Stomach (tissue), 9 donors: ENCODE results near the gene FLRT3. TPM values are rescaled to one million over a fixed set of nuclear protein-coding genes. Genes with fewer than 3 reads are reported as not detected.

Experiments used
- DNase-seq, 2 donors: peaks; one replicate each; pipeline versions ENCODE4 v3.0.0 to v3.0.0-alpha.2; 2013 to 2019
- H3K27ac ChIP-seq, 5 donors: fragments of 200-600 bp in 4 of 5; sonication (generic) in 4 of 5; one replicate each; pipeline ENCODE4 v1.5.1; 2013 to 2019; ENCODE audit warnings: mild to moderate bottlenecking in 1 of 5, moderate library complexity in 1 of 5
- H3K27me3 ChIP-seq, 3 donors: fragments of 200-600 bp; sonication (generic); one replicate each; pipeline ENCODE4 v1.5.1; 2017 to 2019; ENCODE audit warnings: mixed run types in 1 of 3
- H3K36me3 ChIP-seq, 4 donors: fragments of 200-600 bp; sonication (generic); 1 replicate in 3 of 4; 2 replicates in 1 of 4; pipeline ENCODE4 v1.5.1; 2016 to 2019
- H3K4me1 ChIP-seq, 4 donors: fragments of 200-600 bp; sonication (generic); one replicate each; pipeline ENCODE4 v1.5.1; 2016 to 2019
- H3K4me3 ChIP-seq, 4 donors: fragments of 200-600 bp; sonication (generic) in 3 of 4; one replicate each; pipeline ENCODE4 v1.5.1; 2016 to 2019; ENCODE audit warnings: mild to moderate bottlenecking in 1 of 4
- H3K9me3 ChIP-seq, 4 donors: fragments of 200-600 bp; sonication (generic); one replicate each; pipeline ENCODE4 v1.5.1; 2016 to 2019
- EP300 ChIP-seq: sonication (generic); formaldehyde crosslinking; IDR thresholded peaks from one replicate; pipeline ENCODE4 v1.6.1; 2017; ENCODE audit warnings: antibody characterized with exemption
- POLR2A ChIP-seq, 4 donors: fragments of 450-650 bp; IDR thresholded peaks; one replicate each; pipeline ENCODE4 v1.6.1; 2016; ENCODE audit warnings: antibody characterized with exemption in 4 of 4, control low read depth in 2 of 4, mild to moderate bottlenecking in 1 of 4, moderate library complexity in 1 of 4
- POLR2AphosphoS5 ChIP-seq, 3 donors: sonication (generic); formaldehyde crosslinking; IDR thresholded peaks; one replicate each; pipeline ENCODE4 v1.6.1; 2016; ENCODE audit warnings: antibody characterized with exemption in 3 of 3
- WGBS, 5 donors: extraction: QIAGEN DNeasy Blood & Tissue Kit in 3 of 5; methylation state at CpG; one replicate each; pipeline versions ENCODE4 v1.1.5 to v1.1.7; 2013 to 2018; 5-methylcytosine and 5-hydroxymethylcytosine counted together
- intact Hi-C: fragments of 100-400 bp; cut with DNase I; formaldehyde crosslinking; loops from one replicate; pipeline ENCODE4 v1.15.1; 2023; ENCODE audit warnings: low total_unique reads
- polyA plus RNA-seq, 3 donors: library from polyadenylated mRNA; stranded (reverse); fragments of 200-250 nt; gene quantifications; one replicate each; pipeline ENCODE4 v1.2.3, GENCODE V29; 2013
- small RNA-seq, 4 donors: library from RNA; depleted of rRNA; stranded (forward); fragments of <200 nt; gene quantifications; one replicate each; pipeline ENCODE3, GENCODE V24; 2016
- total RNA-seq, 5 donors: library from RNA; depleted of rRNA; stranded (reverse); fragments of >200 nt; gene quantifications; one replicate each; pipeline versions ENCODE4 v1.1.0 to v1.2.3, GENCODE V29; 2014 to 2016
- TF ChIP-seq, protein P1 (sequence below), 7 experiments: fragments of 450-650 bp in 4 of 7; fragments of 200-600 bp in 3 of 7; sonication (generic) in 3 of 7; IDR thresholded peaks; one replicate each; pipeline ENCODE4 v1.5.1; 2016 to 2019; ENCODE audit warnings: antibody characterized with exemption in 7 of 7, control low read depth in 2 of 7, mild to moderate bottlenecking in 1 of 7
- donor health status: healthy with polysubstance abuse.
- donor health status: Bipolar disorder and iron deficiency.
- donor health status: healthy.

Gene FLRT3
- total and polyA plus RNA-seq, 8 donors: 1.7 to 38.2 (median 8.0) TPM; not detected in 1

- H3K4me3 ChIP-seq: no peak overlapping the region
- H3K36me3 ChIP-seq: no peaks in the 10 kb centered on the region
- no peaks in the 10 kb centered on the region for H3K9me3 ChIP-seq
- no peaks in the 10 kb centered on the region for H3K4me1 ChIP-seq
- intact Hi-C loops: no loop called here
- no peak overlapping the region for H3K27ac ChIP-seq
- DNase-seq: no peak
- 70 to 88% (median 77%) methylated on average over 1 of the region's 1 CpG for WGBS, 5 donors
- TF ChIP-seq POLR2A (IDR thresholded peaks at IDR 0.05) (no peak), EP300 (no peak), POLR2AphosphoS5 (IDR thresholded peaks at IDR 0.05) (no peak)
- TF ChIP-seq, protein P1, sequence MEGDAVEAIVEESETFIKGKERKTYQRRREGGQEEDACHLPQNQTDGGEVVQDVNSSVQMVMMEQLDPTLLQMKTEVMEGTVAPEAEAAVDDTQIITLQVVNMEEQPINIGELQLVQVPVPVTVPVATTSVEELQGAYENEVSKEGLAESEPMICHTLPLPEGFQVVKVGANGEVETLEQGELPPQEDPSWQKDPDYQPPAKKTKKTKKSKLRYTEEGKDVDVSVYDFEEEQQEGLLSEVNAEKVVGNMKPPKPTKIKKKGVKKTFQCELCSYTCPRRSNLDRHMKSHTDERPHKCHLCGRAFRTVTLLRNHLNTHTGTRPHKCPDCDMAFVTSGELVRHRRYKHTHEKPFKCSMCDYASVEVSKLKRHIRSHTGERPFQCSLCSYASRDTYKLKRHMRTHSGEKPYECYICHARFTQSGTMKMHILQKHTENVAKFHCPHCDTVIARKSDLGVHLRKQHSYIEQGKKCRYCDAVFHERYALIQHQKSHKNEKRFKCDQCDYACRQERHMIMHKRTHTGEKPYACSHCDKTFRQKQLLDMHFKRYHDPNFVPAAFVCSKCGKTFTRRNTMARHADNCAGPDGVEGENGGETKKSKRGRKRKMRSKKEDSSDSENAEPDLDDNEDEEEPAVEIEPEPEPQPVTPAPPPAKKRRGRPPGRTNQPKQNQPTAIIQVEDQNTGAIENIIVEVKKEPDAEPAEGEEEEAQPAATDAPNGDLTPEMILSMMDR (IDR thresholded peaks at IDR 0.05): no peak
- no peaks in the 10 kb centered on the region for H3K27me3 ChIP-seq
These were observed 53.0 kb downstream of the FLRT3 start for GRCh38 chr20:14284443-14284842.

- Histone ChIP-seq H3K4me1 (no peaks in the 10 kb centered on the region), H3K9me3 (no peaks in the 10 kb centered on the region), H3K27me3 (no peaks in the 10 kb centered on the region), H3K27ac (no peak overlapping the region), H3K36me3 (no peaks in the 10 kb centered on the region), H3K4me3 (no peak overlapping the region)
- TF ChIP-seq, protein P1 (IDR thresholded peaks at IDR 0.05): no peak
- no peak for TF ChIP-seq EP300
- TF ChIP-seq POLR2AphosphoS5 (IDR thresholded peaks at IDR 0.05): no peak
- no peak for TF ChIP-seq POLR2A (IDR thresholded peaks at IDR 0.05)
- WGBS, 5 donors: 89 to 95% (median 92%) methylated on average over 4 of the region's 4 CpGs
- intact Hi-C loops: no loop called here
- no peak for DNase-seq
These were observed 55.3 kb downstream of the FLRT3 start for GRCh38 chr20:14282140-14282539.

Small RNAs within 50 kb of the gene (small RNA-seq; reads per million reads assigned to genes)
- 0 reads per million in 4 donors for gene RNU6-228P
